ENCODE data around the gene ASIC4.

The ASIC4 gene

DNA sequence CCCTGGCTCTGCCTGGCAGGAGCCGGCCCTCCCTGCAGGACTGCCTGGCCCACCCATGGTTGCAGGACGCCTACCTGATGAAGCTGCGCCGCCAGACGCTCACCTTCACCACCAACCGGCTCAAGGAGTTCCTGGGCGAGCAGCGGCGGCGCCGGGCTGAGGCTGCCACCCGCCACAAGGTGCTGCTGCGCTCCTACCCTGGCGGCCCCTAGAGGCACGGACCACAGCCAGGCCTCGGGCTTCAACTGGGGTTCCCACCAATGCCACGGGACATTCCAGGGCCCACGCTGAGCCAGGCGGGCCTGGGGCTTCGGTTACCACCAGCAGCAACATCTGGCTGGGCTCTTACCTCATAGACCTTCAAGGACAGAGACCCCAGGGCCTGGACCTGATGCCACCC, 21.7 kb upstream of the ASIC4 start:
- Histone ChIP-seq H3K4me1 (ENCODE audit: insufficient read depth, poor library complexity, severe bottlenecking) (no peaks in the 10 kb centered on the region), H3K27me3 (ENCODE audit: insufficient read depth, poor library complexity, severe bottlenecking) (peaks cover 28% of the 10 kb centered on the region), H3K36me3 (ENCODE audit: low read depth) (no peaks in the 10 kb centered on the region), H3K27ac (ENCODE audit: poor library complexity, severe bottlenecking) (no peak overlapping the region), H3K4me3 (ENCODE audit: severe bottlenecking) (no peak overlapping the region), H3K9me3 (ENCODE audit: severe bottlenecking) (no peaks in the 10 kb centered on the region)
- ATAC-seq (ENCODE audit: low read depth) (no peak), DNase-seq (ENCODE audit: low spot score) (no peak)
- TF ChIP-seq, protein P1, sequence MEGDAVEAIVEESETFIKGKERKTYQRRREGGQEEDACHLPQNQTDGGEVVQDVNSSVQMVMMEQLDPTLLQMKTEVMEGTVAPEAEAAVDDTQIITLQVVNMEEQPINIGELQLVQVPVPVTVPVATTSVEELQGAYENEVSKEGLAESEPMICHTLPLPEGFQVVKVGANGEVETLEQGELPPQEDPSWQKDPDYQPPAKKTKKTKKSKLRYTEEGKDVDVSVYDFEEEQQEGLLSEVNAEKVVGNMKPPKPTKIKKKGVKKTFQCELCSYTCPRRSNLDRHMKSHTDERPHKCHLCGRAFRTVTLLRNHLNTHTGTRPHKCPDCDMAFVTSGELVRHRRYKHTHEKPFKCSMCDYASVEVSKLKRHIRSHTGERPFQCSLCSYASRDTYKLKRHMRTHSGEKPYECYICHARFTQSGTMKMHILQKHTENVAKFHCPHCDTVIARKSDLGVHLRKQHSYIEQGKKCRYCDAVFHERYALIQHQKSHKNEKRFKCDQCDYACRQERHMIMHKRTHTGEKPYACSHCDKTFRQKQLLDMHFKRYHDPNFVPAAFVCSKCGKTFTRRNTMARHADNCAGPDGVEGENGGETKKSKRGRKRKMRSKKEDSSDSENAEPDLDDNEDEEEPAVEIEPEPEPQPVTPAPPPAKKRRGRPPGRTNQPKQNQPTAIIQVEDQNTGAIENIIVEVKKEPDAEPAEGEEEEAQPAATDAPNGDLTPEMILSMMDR (IDR thresholded peaks at IDR 0.05; ENCODE audit: poor library complexity, severe bottlenecking) = no peak

DNA sequence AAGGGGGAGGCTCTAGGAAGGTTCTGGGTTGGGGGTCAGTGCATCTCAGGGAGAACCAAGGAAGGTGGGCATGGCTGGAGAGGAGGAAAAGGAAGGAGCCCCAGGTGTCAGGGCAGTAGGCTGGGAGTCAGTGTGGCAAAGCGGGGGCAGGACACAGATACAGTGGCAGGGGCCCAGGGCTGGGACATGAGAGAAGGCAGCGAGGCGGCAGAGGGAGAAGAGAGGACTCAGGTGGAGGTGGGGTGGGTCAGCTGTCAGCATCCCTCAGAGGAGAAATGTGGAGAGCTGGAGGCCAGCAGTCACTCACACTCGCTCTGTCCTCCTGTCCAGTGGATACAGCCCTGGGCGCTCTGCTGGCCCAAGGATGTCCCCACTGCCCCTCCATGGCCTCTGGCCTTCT, 21.2 kb upstream of the ASIC4 start:
- Histone ChIP-seq H3K27me3 (ENCODE audit: insufficient read depth, poor library complexity, severe bottlenecking) (peaks cover 29% of the 10 kb centered on the region), H3K36me3 (ENCODE audit: low read depth) (no peaks in the 10 kb centered on the region), H3K27ac (ENCODE audit: poor library complexity, severe bottlenecking) (no peak overlapping the region), H3K9me3 (ENCODE audit: severe bottlenecking) (no peaks in the 10 kb centered on the region), H3K4me3 (ENCODE audit: severe bottlenecking) (no peak overlapping the region), H3K4me1 (ENCODE audit: insufficient read depth, poor library complexity, severe bottlenecking) (no peaks in the 10 kb centered on the region)
- TF ChIP-seq, protein P1 (IDR thresholded peaks at IDR 0.05; ENCODE audit: poor library complexity, severe bottlenecking) = no peak
- ATAC-seq (ENCODE audit: low read depth) = no peak
- no peak for DNase-seq (ENCODE audit: low spot score)

DNA sequence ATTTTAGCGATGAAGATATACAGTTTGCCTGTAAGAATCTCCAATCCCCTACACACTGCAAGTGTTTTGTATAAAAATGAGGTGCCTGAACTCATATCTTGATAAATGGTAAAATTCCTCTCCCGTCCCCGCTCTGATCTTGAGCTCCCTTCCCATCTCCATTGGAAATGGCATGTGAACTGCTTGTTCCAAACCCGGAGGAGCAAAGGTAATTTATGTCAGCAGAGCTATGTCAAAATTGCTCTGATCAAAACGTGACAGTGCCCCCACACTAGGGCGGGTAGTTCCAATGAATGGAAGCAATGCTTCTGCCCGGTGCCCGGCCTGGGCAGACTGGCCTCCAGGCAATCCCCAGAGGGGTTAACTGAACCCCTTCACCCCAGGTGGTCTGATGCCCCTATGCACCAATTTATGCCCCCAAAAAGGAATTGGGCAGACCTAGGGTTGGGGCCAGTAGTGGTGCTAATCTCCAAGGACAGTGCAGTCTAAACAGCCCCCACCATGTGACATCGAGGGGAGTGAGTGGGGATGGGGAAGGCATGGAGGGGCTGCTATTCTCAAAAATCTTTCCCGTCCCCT, 19.2 kb upstream of the ASIC4 start:
- DNase-seq (ENCODE audit: low spot score) (no peak), ATAC-seq (ENCODE audit: low read depth) (no peak)
- Histone ChIP-seq H3K36me3 (ENCODE audit: low read depth) (no peaks in the 10 kb centered on the region), H3K27ac (ENCODE audit: poor library complexity, severe bottlenecking) (no peak overlapping the region), H3K27me3 (ENCODE audit: insufficient read depth, poor library complexity, severe bottlenecking) (peaks cover 29% of the 10 kb centered on the region), H3K9me3 (ENCODE audit: severe bottlenecking) (no peaks in the 10 kb centered on the region), H3K4me3 (ENCODE audit: severe bottlenecking) (no peak overlapping the region), H3K4me1 (ENCODE audit: insufficient read depth, poor library complexity, severe bottlenecking) (no peaks in the 10 kb centered on the region)
- TF ChIP-seq, protein P1 (IDR thresholded peaks at IDR 0.05; ENCODE audit: poor library complexity, severe bottlenecking) = no peak

DNA sequence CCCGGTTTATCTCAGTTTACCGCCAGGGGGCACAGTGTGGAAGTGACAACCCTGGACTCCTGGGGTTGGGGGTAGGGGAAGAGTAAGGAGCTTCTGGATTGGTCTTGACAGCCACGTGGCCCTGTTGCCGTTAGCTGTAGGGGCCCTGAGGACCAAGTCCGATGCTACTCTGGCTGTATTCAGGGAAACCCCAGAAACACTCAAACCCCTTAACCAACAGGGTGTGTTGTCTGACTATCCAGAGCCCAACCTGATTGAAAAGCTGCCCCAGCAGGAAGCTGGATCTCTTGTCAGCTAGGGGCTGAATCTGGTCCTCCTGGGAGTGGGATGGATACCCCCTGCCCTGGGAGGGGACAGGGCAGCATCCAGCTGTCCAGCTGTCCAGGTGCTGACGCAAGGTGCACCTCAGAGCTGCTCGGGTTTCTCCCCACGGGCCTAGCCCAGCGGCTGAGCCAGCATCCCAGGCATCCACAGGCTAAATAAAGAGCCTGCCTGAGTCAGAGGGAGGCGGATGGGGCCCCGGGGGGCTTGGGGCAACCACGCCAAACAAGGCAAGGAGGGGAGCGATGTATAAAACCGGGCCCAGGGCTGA, 18.7 kb upstream of the ASIC4 start:
- Histone ChIP-seq H3K4me1 (ENCODE audit: insufficient read depth, poor library complexity, severe bottlenecking) (no peaks in the 10 kb centered on the region), H3K4me3 (ENCODE audit: severe bottlenecking) (no peak overlapping the region), H3K27ac (ENCODE audit: poor library complexity, severe bottlenecking) (no peak overlapping the region), H3K27me3 (ENCODE audit: insufficient read depth, poor library complexity, severe bottlenecking) (peaks cover 29% of the 10 kb centered on the region), H3K9me3 (ENCODE audit: severe bottlenecking) (no peaks in the 10 kb centered on the region), H3K36me3 (ENCODE audit: low read depth) (peaks cover 4% of the 10 kb centered on the region; the same call in 1 of the 2 replicates)
- ATAC-seq (ENCODE audit: low read depth) = no peak
- TF ChIP-seq, protein P1 (IDR thresholded peaks at IDR 0.05; ENCODE audit: poor library complexity, severe bottlenecking) = peak; percentile 63
- no peak for DNase-seq (ENCODE audit: low spot score)

DNA sequence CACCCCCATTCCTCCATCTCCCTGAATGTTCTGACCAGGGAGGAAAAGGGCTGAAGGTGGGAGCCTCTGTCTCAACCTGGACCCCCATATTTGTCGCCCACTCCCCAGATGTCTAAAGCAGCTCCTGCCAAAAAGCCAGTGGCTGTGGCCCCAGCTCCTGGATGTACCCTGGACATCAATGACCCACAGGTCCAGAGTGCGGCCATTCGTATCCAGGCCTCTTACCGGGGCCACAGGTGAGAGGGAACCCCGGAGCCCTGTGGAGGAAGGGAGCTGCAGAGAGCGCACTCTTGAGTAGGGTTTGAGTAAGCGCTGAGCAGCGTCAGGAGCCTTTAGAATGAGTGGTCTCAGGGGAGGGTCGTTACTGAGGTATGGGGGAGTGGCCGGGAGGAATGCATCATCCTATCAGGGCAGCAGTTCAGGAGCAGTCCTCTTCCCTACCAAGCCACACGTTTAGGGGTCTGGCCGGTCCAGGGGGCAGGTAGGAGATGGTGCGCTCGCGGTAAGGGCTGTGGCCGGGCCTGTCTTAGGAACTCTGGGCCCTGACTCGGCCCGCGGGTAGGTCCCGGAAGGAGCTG, 17.9 kb upstream of the ASIC4 start:
- no peak overlapping the region for H3K27ac ChIP-seq (ENCODE audit: poor library complexity, severe bottlenecking)
- H3K4me1 ChIP-seq (ENCODE audit: insufficient read depth, poor library complexity, severe bottlenecking) = no peaks in the 10 kb centered on the region
- no peak for DNase-seq (ENCODE audit: low spot score)
- H3K9me3 ChIP-seq (ENCODE audit: severe bottlenecking) = no peaks in the 10 kb centered on the region
- H3K4me3 ChIP-seq (ENCODE audit: severe bottlenecking) = no peak overlapping the region
- TF ChIP-seq, protein P1 (IDR thresholded peaks at IDR 0.05; ENCODE audit: poor library complexity, severe bottlenecking) = no peak
- no peak for ATAC-seq (ENCODE audit: low read depth)
- peaks cover 5% of the 10 kb centered on the region for H3K36me3 ChIP-seq (ENCODE audit: low read depth)
- peaks cover 29% of the 10 kb centered on the region for H3K27me3 ChIP-seq (ENCODE audit: insufficient read depth, poor library complexity, severe bottlenecking)

All from RWPE2 (cell line).